HepG2 (cell line): ENCODE data around the gene ALDH7A1. TPM values are rescaled to one million over a fixed set of nuclear protein-coding genes. Genes with fewer than 3 reads are reported as not detected.

Experiments used
- ATAC-seq: fragments of 200-7000 bp; cut with Tn5 transposase; 3 replicates; pipeline ENCODE4 v1.9.1; 2020; ENCODE audit warnings: mild to moderate bottlenecking, moderate library complexity
- BruUV-seq: library from RNA; stranded (reverse); fragments of 400-500 nt; replicated peaks from 2 replicates; lab custom pipeline; 2021; lab: Mats Ljungman, UMichigan
- CTCF ChIA-PET: fragments of 300-600 bp; formaldehyde crosslinking; extraction: SDS; loops from one replicate; lab custom pipeline; 2021; ENCODE audit warnings: low total read pairs, inconsistent platforms, low intra/inter-chr PET ratio; lab: Yijun Ruan, JAX
- POLR2A ChIA-PET: fragments of 350-600 bp; sonication (Branson Sonifier 250); formaldehyde crosslinking; loops from one replicate; lab custom pipeline; 2020; ENCODE audit warnings: antibody characterized with exemption, inconsistent platforms; lab: Yijun Ruan, JAX
- DNase-seq: peaks from one replicate; pipeline ENCODE4 v3.0.0-alpha.2; 2015; ENCODE audit warnings: low spot score
- FAIRE-seq: peaks from 3 replicates; lab custom pipeline; 2011; peaks lifted over from hg19 to GRCh38; lab: Jason Lieb, UNC
- H2AFZ ChIP-seq: one replicate; pipeline ENCODE4 v1.6.1; 2011; ENCODE audit warnings: low read length, inconsistent platforms
- H3K27ac ChIP-seq: fragments of 300-600 bp; 3 replicates; pipeline ENCODE4 v1.8.0; 2011; ENCODE audit warnings: mixed run types, mild to moderate bottlenecking, mixed read lengths, low read length, inconsistent platforms; ENCODE audit not compliant: insufficient read depth; ENCODE audit errors: extremely low read length
- H3K27me3 ChIP-seq, 2 experiments: fragments of 200-600 bp in 1 of 2; 2 replicates in 1 of 2; 3 replicates in 1 of 2; pipeline versions ENCODE4 v1.6.0 to v1.8.0; 2011; ENCODE audit warnings: low read length in 2 of 2, mild to moderate bottlenecking in 2 of 2, moderate library complexity in 2 of 2, inconsistent platforms in 1 of 2; ENCODE audit not compliant: insufficient read depth in 2 of 2, control insufficient read depth in 1 of 2
- H3K36me3 ChIP-seq, 2 experiments: fragments of 200-600 bp in 1 of 2; replicated peaks in 1 of 2; 2 replicates in 1 of 2; 3 replicates in 1 of 2; pipeline versions ENCODE4 v1.5.1 to v1.8.0; 2011; ENCODE audit warnings: low read length in 2 of 2, inconsistent platforms in 1 of 2; ENCODE audit not compliant: insufficient read depth in 2 of 2, control insufficient read depth in 1 of 2
- H3K4me1 ChIP-seq: 2 replicates; pipeline ENCODE4 v1.5.1; 2012; ENCODE audit warnings: low read length, inconsistent platforms; ENCODE audit not compliant: insufficient read depth
- H3K4me2 ChIP-seq: 2 replicates; pipeline ENCODE4 v1.6.0; 2011; ENCODE audit warnings: low read depth, low read length, inconsistent platforms
- H3K4me3 ChIP-seq, 3 experiments: fragments of 200-600 bp in 1 of 3; sonication (generic), shearing (Covaris generic) in 1 of 3; replicated peaks in 1 of 3; 2 replicates each; pipeline ENCODE4 v1.5.1; 2011 to 2016; ENCODE audit warnings: low read length in 3 of 3, inconsistent platforms in 2 of 3, low read depth in 2 of 3, mild to moderate bottlenecking in 2 of 3, control low read depth in 1 of 3, mixed read lengths in 1 of 3; ENCODE audit not compliant: insufficient read depth in 1 of 3
- H3K79me2 ChIP-seq: one replicate; pipeline ENCODE4 v1.6.1; 2011; ENCODE audit warnings: low read length, inconsistent platforms; ENCODE audit not compliant: insufficient read depth
- H3K9ac ChIP-seq: 2 replicates; pipeline ENCODE4 v1.6.0; 2011; ENCODE audit warnings: mild to moderate bottlenecking, low read depth, low read length, inconsistent platforms; ENCODE audit not compliant: insufficient read depth
- H3K9me3 ChIP-seq: 2 replicates; pipeline ENCODE4 v1.5.1; 2012; ENCODE audit warnings: mild to moderate bottlenecking, low read length
- H4K20me1 ChIP-seq: 2 replicates; pipeline ENCODE4 v1.6.0; 2011; ENCODE audit warnings: inconsistent platforms, mild to moderate bottlenecking, low read length, moderate library complexity; ENCODE audit not compliant: insufficient read depth
- EHMT2 ChIP-seq: fragments of 200-600 bp; sonication (generic); IDR thresholded peaks from 2 replicates; pipeline ENCODE4 v1.7.0; 2017; ENCODE audit warnings: antibody characterized with exemption, low read depth, low read length, borderline replicate concordance
- GABPA ChIP-seq, 2 experiments: IDR thresholded peaks; 2 replicates each; pipeline ENCODE4 v1.6.1; 2011 to 2016; ENCODE audit warnings: low read depth in 2 of 2, low read length in 1 of 2, missing biosample characterization in 1 of 2, missing genetic modification characterization in 1 of 2
- HNRNPH1 ChIP-seq: fragments of 200-400 bp; formaldehyde crosslinking; optimal IDR thresholded peaks from 2 replicates; pipeline ENCODE3; 2017; ENCODE audit warnings: mild to moderate bottlenecking, low read depth, low read length
- HNRNPL ChIP-seq: fragments of 200-400 bp; formaldehyde crosslinking; IDR thresholded peaks from 2 replicates; pipeline ENCODE4 v1.6.1; 2017; ENCODE audit warnings: mild to moderate bottlenecking, low read depth, low read length
- HOXA3 ChIP-seq: sonication (generic); formaldehyde crosslinking; IDR thresholded peaks from 2 replicates; pipeline ENCODE4 v1.5.0; 2020; ENCODE audit warnings: missing genetic modification reagents
- ISX ChIP-seq: sonication (generic); formaldehyde crosslinking; conservative IDR thresholded peaks from 2 replicates; pipeline ENCODE4 v1.5.0; 2020; ENCODE audit warnings: missing genetic modification reagents
- JARID2 ChIP-seq: sonication (generic); formaldehyde crosslinking; IDR thresholded peaks from 2 replicates; pipeline ENCODE4 v1.8.1; 2023; ENCODE audit warnings: missing genetic modification reagents, inconsistent platforms; ENCODE audit not compliant: insufficient replicate concordance
- NONO ChIP-seq, 2 experiments: fragments of 450-650 bp in 1 of 2; sonication (generic) in 1 of 2; formaldehyde crosslinking in 1 of 2; IDR thresholded peaks in 1 of 2; conservative IDR thresholded peaks in 1 of 2; 2 replicates each; pipeline versions ENCODE4 v1.6.1 to v1.8.0; 2017 to 2022; ENCODE audit warnings: mild to moderate bottlenecking in 1 of 2, missing genetic modification reagents in 1 of 2, moderate library complexity in 1 of 2
- SKI ChIP-seq: fragments of 450-650 bp; IDR thresholded peaks from one replicate; pipeline ENCODE4 v1.6.1; 2018; ENCODE audit warnings: mild to moderate bottlenecking; ENCODE audit not compliant: partially characterized antibody
- ZBTB43 ChIP-seq: sonication (generic); formaldehyde crosslinking; conservative IDR thresholded peaks from 2 replicates; pipeline ENCODE4 v1.4.0; 2020; ENCODE audit warnings: missing genetic modification reagents
- ZBTB8A ChIP-seq: sonication (generic); formaldehyde crosslinking; IDR thresholded peaks from 2 replicates; pipeline ENCODE4 v1.4.0; 2020; ENCODE audit warnings: mild to moderate bottlenecking, low read depth, missing genetic modification reagents, borderline replicate concordance
- ZHX1 ChIP-seq: sonication (generic); formaldehyde crosslinking; IDR thresholded peaks from 2 replicates; pipeline ENCODE4 v1.8.1; 2022; ENCODE audit warnings: low read depth, mild to moderate bottlenecking, missing genetic modification reagents
- ZNF34 ChIP-seq: sonication (generic); formaldehyde crosslinking; IDR thresholded peaks from 2 replicates; pipeline ENCODE4 v1.4.0; 2020; ENCODE audit warnings: mild to moderate bottlenecking, missing genetic modification reagents, borderline replicate concordance
- ZNF576 ChIP-seq: sonication (generic); formaldehyde crosslinking; IDR thresholded peaks from 2 replicates; pipeline ENCODE4 v1.4.0; 2020; ENCODE audit warnings: mild to moderate bottlenecking, missing genetic modification reagents
- ZNF615 ChIP-seq: sonication (generic); formaldehyde crosslinking; IDR thresholded peaks from 2 replicates; pipeline ENCODE4 v1.5.0; 2020; ENCODE audit warnings: mild to moderate bottlenecking, missing genetic modification reagents, borderline replicate concordance
- WGBS: methylation state at CpG from one replicate; pipeline ENCODE4 v1.1.6; 2017; ENCODE audit warnings: low lambda C conversion rate; 5-methylcytosine and 5-hydroxymethylcytosine counted together
- in situ Hi-C: cut with HindIII; loops from 2 replicates; pipeline ENCODE4 v1.10.0; 2017; ENCODE audit warnings: low pct_unique_long_range_greater_than_20kb; ENCODE audit not compliant: extremely low pct_ligation_motif_present
- intact Hi-C: fragments of 100-400 bp; cut with micrococcal nuclease; formaldehyde crosslinking; loops from one replicate; pipeline ENCODE4 v1.10.0; 2022; ENCODE audit not compliant: unreplicated experiment
- polyA plus RNA-seq, 8 experiments: library from polyadenylated mRNA; depleted of rRNA in 3 of 8; stranded (reverse) in 7 of 8; unstranded in 1 of 8; fragments of >200 nt; fragmentation: Illumina TruSeq in 4 of 8; extraction: Trizol in 4 of 8; gene quantifications; 2 replicates each; pipeline versions ENCODE4 v1.2.1 to v1.2.3, GENCODE V29; 2011 to 2016; ENCODE audit warnings: low read depth in 4 of 8, missing spikeins in 1 of 8, mixed read lengths in 1 of 8; ENCODE audit not compliant: insufficient read depth in 1 of 8
- total RNA-seq, 5 experiments: library from RNA; depleted of rRNA; stranded (reverse); fragments of >200 nt; fragmentation: Illumina TruSeq; extraction: Trizol; gene quantifications; 2 replicates each; pipeline ENCODE4 v1.2.3, GENCODE V29; 2016; ENCODE audit warnings: low read depth in 1 of 5
- TF ChIP-seq, protein P1 (sequence below): sonication (generic); formaldehyde crosslinking; IDR thresholded peaks from 2 replicates; pipeline ENCODE4 v1.8.0; 2022; ENCODE audit warnings: missing genetic modification reagents, low read depth, mild to moderate bottlenecking, borderline replicate concordance

Gene ALDH7A1
- total and polyA plus RNA-seq, 2 of the 13 experiments (the other 11 are each of a cell fraction or from before 2014, with no cell fraction given): 69.0 to 100 TPM

GRCh38 chr5:126501448-126501847 lies 93.6 kb downstream of the ALDH7A1 start:
- ATAC-seq: peak; percentile 37; the same call in 1 of the 3 replicates
- POLR2A ChIA-PET: interaction anchor here (1.0 kb wide), 1 partner anchor 29 kb away, joined by 3 read pairs; no protein-coding TSS in a partner anchor
- Histone ChIP-seq H3K4me1 (no peaks in the 10 kb centered on the region), H3K27me3 (no peaks in the 10 kb centered on the region; a peak in 1 of 5 replicates), H3K27ac (no peak overlapping the region), H3K36me3 (no peaks in the 10 kb centered on the region), H3K79me2 (no peaks in the 10 kb centered on the region), H2AFZ (no peak overlapping the region), H4K20me1 (no peaks in the 10 kb centered on the region), H3K4me2 (no peak overlapping the region), H3K9ac (no peak overlapping the region), H3K9me3 (no peaks in the 10 kb centered on the region), H3K4me3 (no peak overlapping the region)
- TF ChIP-seq JARID2 (CRISPR knock-in tag): no peak
- no peak for TF ChIP-seq HNRNPL
- TF ChIP-seq HNRNPH1: no peak
- no peak for TF ChIP-seq ZBTB8A
- no peak for TF ChIP-seq GABPA (IDR thresholded peaks at IDR 0.05; ENCODE audit: low read depth, low read length)
- no peak for TF ChIP-seq GABPA (CRISPR knock-in tag; IDR thresholded peaks at IDR 0.05; ENCODE audit: low read depth)
- TF ChIP-seq SKI: no peak
- TF ChIP-seq ISX (CRISPR knock-in tag): no peak
- TF ChIP-seq ZNF576 (CRISPR knock-in tag): no peak
- no peak for TF ChIP-seq ZNF34 (CRISPR knock-in tag)
- TF ChIP-seq ZNF615: no peak
- TF ChIP-seq ZHX1 (CRISPR knock-in tag): no peak
- no peak for TF ChIP-seq HOXA3 (CRISPR knock-in tag)
- TF ChIP-seq ZBTB43 (CRISPR knock-in tag): no peak
- TF ChIP-seq EHMT2: no peak
- no peak for TF ChIP-seq NONO (IDR thresholded peaks at IDR 0.05)
- no peak for TF ChIP-seq NONO (CRISPR knock-in tag; conservative IDR thresholded peaks at IDR 0.05)
- TF ChIP-seq, protein P1, sequence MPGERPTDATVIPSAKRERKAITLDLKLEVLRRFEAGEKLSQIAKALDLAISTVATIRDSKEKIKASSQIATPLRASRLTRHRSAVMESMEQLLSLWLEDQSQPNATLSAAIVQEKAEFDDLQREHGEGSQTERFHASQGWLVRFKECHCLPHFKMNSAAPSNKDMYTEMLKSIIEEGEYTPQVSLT (CRISPR knock-in tag): no peak
- in situ Hi-C loops: no loop called here
- FAIRE-seq: no peak
- DNase-seq: no peak
- BruUV-seq: no TSS peak
- whole genome bisulfite sequencing: 58% methylated on average over 8 of the region's 10 CpGs
- intact Hi-C loops: no loop called here
- CTCF ChIA-PET: no interaction called here
